Measurements from ENCODE around the gene VILL.

DNA sequence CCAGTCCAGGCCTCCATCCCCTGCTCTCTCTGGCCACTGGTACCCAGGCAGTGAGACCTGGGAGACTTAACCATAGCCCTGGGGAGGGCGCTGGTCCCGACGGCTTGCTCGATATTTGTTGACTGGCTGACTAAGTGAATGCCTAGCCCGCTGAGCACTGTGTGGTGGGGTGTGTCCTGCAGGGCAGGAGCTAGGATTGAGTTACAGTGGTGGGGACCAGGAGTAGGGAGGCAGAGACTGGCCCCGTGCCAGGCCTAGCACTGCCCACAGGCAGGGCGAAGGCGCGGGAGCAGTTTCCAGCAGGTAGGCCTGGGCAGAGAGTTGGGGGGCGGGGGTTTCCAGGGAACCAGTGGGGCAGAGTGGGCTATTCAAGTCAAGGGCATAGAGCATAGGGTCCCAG is at the start of gene VILL:
- TF ChIP-seq ZNF274 (IDR thresholded peaks at IDR 0.05; ENCODE audit: low read depth, low read length): no peak
- no peak for TF ChIP-seq SUZ12 (IDR thresholded peaks at IDR 0.05; ENCODE audit: extremely low read depth, insufficient read depth, insufficient read length)
